Measurements from ENCODE around the gene IPMK. TPM values are rescaled to one million over a fixed set of nuclear protein-coding genes. Genes with fewer than 3 reads are reported as not detected.

Gene IPMK
- total RNA-seq, 1 experiment from 2014 or later: 7.2 TPM

DNA sequence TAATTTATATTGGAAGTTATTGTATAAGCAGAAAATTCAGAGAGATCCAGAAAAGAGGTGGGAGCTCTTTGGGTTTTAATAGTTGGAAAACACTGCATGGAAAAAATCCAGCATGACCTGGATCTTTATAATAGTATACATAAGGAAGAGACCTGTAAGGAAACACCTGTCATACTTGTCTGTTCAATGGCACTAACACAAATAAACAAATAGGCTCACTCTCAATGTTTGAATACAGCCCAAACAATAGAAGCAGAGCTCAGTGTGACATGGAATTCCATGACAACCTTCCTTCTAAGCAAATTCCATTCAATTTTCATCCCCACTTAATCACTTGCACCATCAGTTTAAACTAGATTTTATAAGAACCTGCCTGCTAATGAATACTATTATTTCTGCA lies 33.0 kb upstream of the IPMK start:
- H4K8ac ChIP-seq (replicated peaks; ENCODE audit: insufficient read length, low read depth, low read length): no peak overlapping the region
- H3K4me1 Mint-ChIP-seq: peaks cover 5 to 6% of the 10 kb centered on the region in 2 experiments; a peak in 3 of 4 replicates
- no peak overlapping the region for H3K23ac ChIP-seq (ENCODE audit: insufficient read length, low read depth, low read length)
- H3K4me1 ChIP-seq (ENCODE audit: insufficient read depth, low read length): no peaks in the 10 kb centered on the region
- H2AK5ac ChIP-seq (ENCODE audit: insufficient read length, low read length): no peak overlapping the region
- no peak overlapping the region for H3K14ac ChIP-seq (ENCODE audit: insufficient read depth, low read length)
- H2BK5ac ChIP-seq (ENCODE audit: insufficient read length, low read length): no peak overlapping the region
- no peak overlapping the region for H4K91ac ChIP-seq (ENCODE audit: insufficient read length, low read depth, low read length)
- H2AFZ ChIP-seq (ENCODE audit: low read length): no peak overlapping the region
- H3K9ac ChIP-seq (ENCODE audit: extremely low read depth, insufficient read length, low read length): no peak overlapping the region
- no peak overlapping the region for H2BK12ac ChIP-seq (ENCODE audit: insufficient read length, low read depth, low read length)
- no peak overlapping the region for H3T11ph ChIP-seq (ENCODE audit: low read length)
- no peaks in the 10 kb centered on the region for H3K27me3 ChIP-seq (ENCODE audit: insufficient read depth, low read length)
- no peaks in the 10 kb centered on the region for H3K79me1 ChIP-seq (ENCODE audit: insufficient read depth, low read depth, low read length, poor library complexity, severe bottlenecking)
- no peak overlapping the region for H2BK20ac ChIP-seq (ENCODE audit: low read depth, low read length, poor library complexity, severe bottlenecking)
- H3K18ac ChIP-seq (ENCODE audit: insufficient read length, low read depth, low read length): no peak overlapping the region
- no peak for DNase-seq
- TF ChIP-seq, protein P1, sequence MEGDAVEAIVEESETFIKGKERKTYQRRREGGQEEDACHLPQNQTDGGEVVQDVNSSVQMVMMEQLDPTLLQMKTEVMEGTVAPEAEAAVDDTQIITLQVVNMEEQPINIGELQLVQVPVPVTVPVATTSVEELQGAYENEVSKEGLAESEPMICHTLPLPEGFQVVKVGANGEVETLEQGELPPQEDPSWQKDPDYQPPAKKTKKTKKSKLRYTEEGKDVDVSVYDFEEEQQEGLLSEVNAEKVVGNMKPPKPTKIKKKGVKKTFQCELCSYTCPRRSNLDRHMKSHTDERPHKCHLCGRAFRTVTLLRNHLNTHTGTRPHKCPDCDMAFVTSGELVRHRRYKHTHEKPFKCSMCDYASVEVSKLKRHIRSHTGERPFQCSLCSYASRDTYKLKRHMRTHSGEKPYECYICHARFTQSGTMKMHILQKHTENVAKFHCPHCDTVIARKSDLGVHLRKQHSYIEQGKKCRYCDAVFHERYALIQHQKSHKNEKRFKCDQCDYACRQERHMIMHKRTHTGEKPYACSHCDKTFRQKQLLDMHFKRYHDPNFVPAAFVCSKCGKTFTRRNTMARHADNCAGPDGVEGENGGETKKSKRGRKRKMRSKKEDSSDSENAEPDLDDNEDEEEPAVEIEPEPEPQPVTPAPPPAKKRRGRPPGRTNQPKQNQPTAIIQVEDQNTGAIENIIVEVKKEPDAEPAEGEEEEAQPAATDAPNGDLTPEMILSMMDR (conservative IDR thresholded peaks at IDR 0.05): no peak
- no peak overlapping the region for H2BK120ac ChIP-seq (ENCODE audit: low read depth, low read length, poor library complexity, severe bottlenecking)
- H3K23me2 ChIP-seq (ENCODE audit: insufficient read length, low read depth, low read length, poor library complexity, severe bottlenecking): no peaks in the 10 kb centered on the region
- no peaks in the 10 kb centered on the region for H3K79me2 ChIP-seq (ENCODE audit: insufficient read depth, low read length)
- no peaks in the 10 kb centered on the region for H3K36me3 Mint-ChIP-seq (ENCODE audit: insufficient read depth in 1 of 3, low read depth in 3 of 3)
- no peak overlapping the region for H3K27ac Mint-ChIP-seq
- H2BK15ac ChIP-seq (ENCODE audit: low read depth, low read length): no peak overlapping the region
- H3K4ac ChIP-seq (ENCODE audit: low read depth, low read length): no peak overlapping the region
- no peaks in the 10 kb centered on the region for H4K20me1 ChIP-seq (ENCODE audit: control insufficient read depth, insufficient read depth, insufficient read length)
- no peak overlapping the region for H3K56ac ChIP-seq (ENCODE audit: insufficient read length, low read depth, low read length)
- H3K9me3 ChIP-seq (ENCODE audit: control insufficient read depth, low read depth, low read length): no peaks in the 10 kb centered on the region
- no peak overlapping the region for H3K27ac ChIP-seq (ENCODE audit: insufficient read length, low read depth, low read length)
- H3K9me3 Mint-ChIP-seq: no peaks in the 10 kb centered on the region
- H3K4me2 ChIP-seq (ENCODE audit: insufficient read depth, insufficient read length, low read length): no peak overlapping the region
- H4K5ac ChIP-seq (ENCODE audit: insufficient read length, low read depth, low read length): no peak overlapping the region
- H3K27me3 Mint-ChIP-seq (ENCODE audit: low read depth): no peaks in the 10 kb centered on the region
- no peak overlapping the region for H3K4me3 Mint-ChIP-seq
